Adrenal gland (tissue), 12 donors: ENCODE results near the gene PDE2A. TPM values are rescaled to one million over a fixed set of nuclear protein-coding genes. Genes with fewer than 3 reads are reported as not detected.

Source experiments
- DNase-seq, 7 donors: peaks; one replicate each; pipeline ENCODE4 v3.0.0-alpha.2; 2019 to 2020
- H3K27ac ChIP-seq, 5 donors: fragments of 200-600 bp; sonication (generic) in 4 of 5; 1 replicate in 3 of 5; 2 replicates in 2 of 5; pipeline versions ENCODE4 v1.5.1 to v1.8.0; 2016 to 2020; ENCODE audit warnings: mild to moderate bottlenecking in 1 of 5
- H3K27me3 ChIP-seq: fragments of 200-600 bp; 2 replicates; pipeline ENCODE4 v1.8.0; 2021
- H3K36me3 ChIP-seq, 2 donors: fragments of 200-600 bp; replicated peaks in 1 of 2; 1 replicate in 1 of 2; 2 replicates in 1 of 2; pipeline versions ENCODE4 v1.5.1 to v1.8.0; 2018 to 2022
- H3K4me1 ChIP-seq, 2 donors: fragments of 200-600 bp; replicated peaks in 1 of 2; 1 replicate in 1 of 2; 2 replicates in 1 of 2; pipeline versions ENCODE4 v1.5.1 to v1.8.0; 2018 to 2021
- H3K4me3 ChIP-seq, 4 donors: fragments of 200-600 bp; sonication (generic) in 3 of 4; one replicate each; pipeline ENCODE4 v1.5.1; 2016 to 2018
- H3K9me3 ChIP-seq, 3 donors: fragments of 200-600 bp; sonication (generic) in 1 of 3; replicated peaks in 1 of 3; 1 replicate in 2 of 3; 2 replicates in 1 of 3; pipeline versions ENCODE4 v1.5.1 to v1.8.0; 2016 to 2021
- POLR2A ChIP-seq, 2 donors: fragments of 450-650 bp; IDR thresholded peaks; one replicate each; pipeline ENCODE4 v1.6.1; 2017; ENCODE audit warnings: antibody characterized with exemption in 2 of 2, mild to moderate bottlenecking in 2 of 2, moderate library complexity in 1 of 2
- WGBS, 4 donors: extraction: QIAGEN DNeasy Blood & Tissue Kit in 2 of 4; methylation state at CpG; one replicate each; pipeline versions ENCODE4 v1.1.5 to v1.1.7; 2013 to 2017; 5-methylcytosine and 5-hydroxymethylcytosine counted together
- intact Hi-C, 2 donors: fragments of 100-400 bp; cut with DNase I; formaldehyde crosslinking; loops; one replicate each; pipeline versions ENCODE4 v1.14.1 to v1.15.0; 2022 to 2023
- polyA plus RNA-seq, 3 donors: library from polyadenylated mRNA; stranded (reverse); fragments of 200-250 nt in 2 of 3; fragments of 350-450 nt in 1 of 3; fragmentation: Illumina TruSeq in 1 of 3; extraction: RNeasy Lipid Tissue Mini Kit (QIAGEN cat#74804) in 1 of 3; gene quantifications; one replicate each; pipeline ENCODE4 v1.2.3, GENCODE V29; 2013 to 2014
- total RNA-seq, 9 donors: library from RNA; depleted of rRNA in 4 of 9; stranded (reverse); fragments of >200 nt in 4 of 9; fragments of 120-200 nt in 1 of 9; fragmentation: NEBNext Ultra II Directional in 1 of 9; extraction: Animal tissue kit (Norgen Biotek cat#: 25700) in 1 of 9; gene quantifications; one replicate each; pipeline versions ENCODE4 v1.1.0 to v1.2.4, GENCODE V29; 2013 to 2023
- TF ChIP-seq, protein P1 (sequence below), 6 experiments: fragments of 450-650 bp in 4 of 6; fragments of 200-600 bp in 2 of 6; sonication (generic) in 1 of 6; IDR thresholded peaks; 1 replicate in 5 of 6; 2 replicates in 1 of 6; pipeline versions ENCODE4 v1.5.1 to v1.8.0; 2016 to 2021; ENCODE audit warnings: antibody characterized with exemption in 6 of 6, mild to moderate bottlenecking in 2 of 6, moderate library complexity in 1 of 6
- donor health status: healthy with polysubstance abuse.
- donor health status: Bipolar disorder and iron deficiency.
- donor health status: DM: yes; HTN: yes; CAD: no.
- donor health status: DM: no; HTN: no; CAD: no.
- donor health status: DM: no; HTN: no; CAD: no.
- donor health status: DM: yes; HTN: yes; CAD: no.

Gene PDE2A
- total and polyA plus RNA-seq, 12 donors: 11.5 to 226 (median 67.6) TPM

- no peaks in the 10 kb centered on the region for H3K9me3 ChIP-seq
- H3K27ac ChIP-seq: no peak overlapping the region
- 50 to 72% (median 67%) methylated on average over 1 to 3 of the region's 3 CpGs for WGBS, 4 donors
- intact Hi-C loops: no loop called here
- no peaks in the 10 kb centered on the region for H3K27me3 ChIP-seq
- no peak for DNase-seq
- TF ChIP-seq, protein P1, sequence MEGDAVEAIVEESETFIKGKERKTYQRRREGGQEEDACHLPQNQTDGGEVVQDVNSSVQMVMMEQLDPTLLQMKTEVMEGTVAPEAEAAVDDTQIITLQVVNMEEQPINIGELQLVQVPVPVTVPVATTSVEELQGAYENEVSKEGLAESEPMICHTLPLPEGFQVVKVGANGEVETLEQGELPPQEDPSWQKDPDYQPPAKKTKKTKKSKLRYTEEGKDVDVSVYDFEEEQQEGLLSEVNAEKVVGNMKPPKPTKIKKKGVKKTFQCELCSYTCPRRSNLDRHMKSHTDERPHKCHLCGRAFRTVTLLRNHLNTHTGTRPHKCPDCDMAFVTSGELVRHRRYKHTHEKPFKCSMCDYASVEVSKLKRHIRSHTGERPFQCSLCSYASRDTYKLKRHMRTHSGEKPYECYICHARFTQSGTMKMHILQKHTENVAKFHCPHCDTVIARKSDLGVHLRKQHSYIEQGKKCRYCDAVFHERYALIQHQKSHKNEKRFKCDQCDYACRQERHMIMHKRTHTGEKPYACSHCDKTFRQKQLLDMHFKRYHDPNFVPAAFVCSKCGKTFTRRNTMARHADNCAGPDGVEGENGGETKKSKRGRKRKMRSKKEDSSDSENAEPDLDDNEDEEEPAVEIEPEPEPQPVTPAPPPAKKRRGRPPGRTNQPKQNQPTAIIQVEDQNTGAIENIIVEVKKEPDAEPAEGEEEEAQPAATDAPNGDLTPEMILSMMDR (IDR thresholded peaks at IDR 0.05): no peak
- no peak for TF ChIP-seq POLR2A (IDR thresholded peaks at IDR 0.05)
- H3K4me3 ChIP-seq: no peak overlapping the region
- no peaks in the 10 kb centered on the region for H3K36me3 ChIP-seq
- no peaks in the 10 kb centered on the region for H3K4me1 ChIP-seq
Measured at GRCh38 chr11:72653649-72654048, 20.6 kb downstream of the PDE2A start.

- no peak overlapping the region for H3K27ac ChIP-seq
- TF ChIP-seq POLR2A (IDR thresholded peaks at IDR 0.05): no peak
- TF ChIP-seq, protein P1 (IDR thresholded peaks at IDR 0.05): no peak
- no peaks in the 10 kb centered on the region for H3K36me3 ChIP-seq
- intact Hi-C loops: no loop called here
- no peak for DNase-seq
- no peaks in the 10 kb centered on the region for H3K27me3 ChIP-seq
- no peaks in the 10 kb centered on the region for H3K4me1 ChIP-seq
- 68 to 75% (median 74%) methylated on average over 13 of the region's 13 CpGs for WGBS, 4 donors
- H3K9me3 ChIP-seq: no peaks in the 10 kb centered on the region
- no peak overlapping the region for H3K4me3 ChIP-seq
Measured at GRCh38 chr11:72652873-72653630, 21.2 kb downstream of the PDE2A start.

GRCh38 chr11:72652133-72652532 lies 22.1 kb downstream of the PDE2A start:
- intact Hi-C loops: no loop called here
- Histone ChIP-seq H3K4me1 (no peaks in the 10 kb centered on the region), H3K27me3 (no peaks in the 10 kb centered on the region), H3K27ac (no peak overlapping the region), H3K4me3 (no peak overlapping the region), H3K36me3 (no peaks in the 10 kb centered on the region), H3K9me3 (no peaks in the 10 kb centered on the region)
- TF ChIP-seq, protein P1 (IDR thresholded peaks at IDR 0.05): no peak
- no peak for TF ChIP-seq POLR2A (IDR thresholded peaks at IDR 0.05)
- no peak for DNase-seq

- H3K36me3 ChIP-seq: no peaks in the 10 kb centered on the region
- no peaks in the 10 kb centered on the region for H3K27me3 ChIP-seq
- H3K27ac ChIP-seq: no peak overlapping the region
- 78 to 94% (median 83%) methylated on average over 3 to 5 of the region's 5 CpGs for WGBS, 4 donors
- no peak overlapping the region for H3K4me3 ChIP-seq
- H3K4me1 ChIP-seq: no peaks in the 10 kb centered on the region
- DNase-seq: no peak
- no peak for TF ChIP-seq POLR2A (IDR thresholded peaks at IDR 0.05)
- no peaks in the 10 kb centered on the region for H3K9me3 ChIP-seq
- intact Hi-C loops: loop anchor here (5.0 to 10.0 kb wide), 2 partner anchors 62 to 165 kb away; no protein-coding TSS in a partner anchor
Measured at GRCh38 chr11:72649215-72649976, 24.8 kb downstream of the PDE2A start.
